HG03103 (cell line): ENCODE results near the gene HNRNPA0.

ENCODE experiments used
- ATAC-seq: cut with Tn5 transposase; IDR thresholded peaks from one replicate; pipeline ENCODE4 v1.9.1; 2021; ENCODE audit warnings: low read depth; ENCODE audit not compliant: unreplicated experiment

Gene HNRNPA0

DNA sequence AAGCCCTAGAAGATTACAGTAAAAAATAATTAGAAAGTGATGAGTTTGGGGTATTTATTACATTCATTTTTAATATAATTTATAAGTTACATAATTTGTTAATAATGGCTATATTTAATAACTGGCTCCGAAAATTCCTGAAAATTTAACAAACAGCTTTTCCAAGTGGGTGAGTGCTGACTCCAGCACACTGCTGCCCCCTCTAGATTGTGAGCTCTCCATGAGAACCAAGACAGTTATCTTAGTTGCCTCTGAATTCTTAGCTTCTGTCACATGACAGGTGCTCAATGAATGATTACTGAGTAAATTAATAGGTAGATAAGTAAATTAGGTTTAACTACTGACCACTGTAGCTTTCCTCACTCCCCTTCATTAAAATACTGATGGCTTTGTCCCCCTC lies 26.1 kb downstream of the HNRNPA0 start:
- no peak for ATAC-seq

DNA sequence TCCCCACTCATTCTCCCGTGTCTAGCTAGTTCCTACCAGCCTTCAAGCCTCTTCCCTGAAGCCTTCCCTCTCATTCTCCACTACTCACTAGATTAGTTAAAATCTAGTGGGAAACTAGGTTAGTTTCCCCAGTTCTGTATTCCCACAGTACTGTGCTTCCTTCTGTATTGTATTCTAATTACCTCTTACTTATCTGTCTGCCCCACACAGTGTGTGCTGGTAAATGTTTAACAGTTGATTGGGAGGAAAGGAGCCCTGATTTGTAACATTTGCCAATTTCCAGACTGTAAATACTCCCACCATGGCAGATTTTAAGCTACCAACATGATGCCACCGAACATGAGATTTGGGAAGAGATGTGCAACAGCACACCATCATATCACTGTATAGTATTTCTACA lies 26.5 kb downstream of the HNRNPA0 start:
- ATAC-seq: no peak

DNA sequence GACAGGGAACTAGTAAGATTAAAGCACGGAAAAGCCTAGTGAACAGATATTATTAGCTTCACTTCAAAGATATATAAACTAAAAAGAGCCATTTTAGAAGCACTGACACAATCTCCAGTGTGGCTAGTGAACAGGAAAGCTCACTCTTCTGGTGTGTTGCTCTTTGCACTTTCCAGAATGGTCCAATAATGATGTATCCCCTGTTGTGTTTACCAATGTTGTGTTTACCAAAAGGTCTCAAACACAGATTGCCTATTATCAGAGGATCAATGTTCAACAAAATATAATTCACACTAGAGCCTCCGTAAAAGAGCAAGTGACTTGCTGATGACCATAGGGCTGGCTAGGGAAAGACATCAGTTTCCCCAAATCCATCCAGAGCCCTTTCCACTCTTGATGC lies 29.9 kb downstream of the HNRNPA0 start:
- ATAC-seq: no peak

DNA sequence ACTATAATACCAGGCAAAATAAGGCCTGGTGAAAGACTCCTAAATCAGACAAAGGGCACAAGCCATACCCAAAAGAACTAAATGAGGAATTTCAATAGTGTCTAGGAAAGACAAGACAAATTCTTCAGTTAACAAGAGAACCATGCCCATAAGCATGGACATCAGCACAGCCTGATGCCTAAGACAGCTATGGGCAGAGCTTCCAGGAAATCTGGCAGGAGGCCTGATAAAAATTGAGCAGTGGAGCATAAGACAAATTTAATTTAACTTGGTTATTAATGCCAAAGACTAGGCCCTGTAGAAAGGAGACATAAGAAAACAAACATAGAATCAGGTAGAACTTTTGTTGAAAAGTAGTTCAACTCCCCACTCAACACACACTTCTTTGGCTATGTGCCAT lies 35.6 kb downstream of the HNRNPA0 start:
- ATAC-seq: no peak

DNA sequence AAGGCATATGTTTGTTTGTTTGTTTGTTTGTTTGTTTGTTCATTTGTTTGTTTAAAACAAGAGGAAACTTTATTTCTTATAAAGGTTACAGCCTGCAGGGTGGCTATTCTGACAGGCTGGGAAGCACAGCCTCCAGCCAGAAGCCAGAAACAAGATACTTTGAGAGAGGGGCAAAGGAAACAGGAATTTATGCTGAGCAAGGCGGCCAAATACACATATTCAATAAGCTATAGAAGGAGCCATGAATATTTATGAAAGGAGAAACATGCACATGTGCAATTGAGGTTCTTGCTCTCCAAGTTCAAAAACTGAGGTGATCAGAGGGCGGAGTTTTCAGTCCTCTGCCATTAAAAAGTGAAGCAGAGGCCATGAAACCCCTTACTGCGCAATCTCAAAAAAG lies 37.8 kb downstream of the HNRNPA0 start:
- ATAC-seq: no peak

DNA sequence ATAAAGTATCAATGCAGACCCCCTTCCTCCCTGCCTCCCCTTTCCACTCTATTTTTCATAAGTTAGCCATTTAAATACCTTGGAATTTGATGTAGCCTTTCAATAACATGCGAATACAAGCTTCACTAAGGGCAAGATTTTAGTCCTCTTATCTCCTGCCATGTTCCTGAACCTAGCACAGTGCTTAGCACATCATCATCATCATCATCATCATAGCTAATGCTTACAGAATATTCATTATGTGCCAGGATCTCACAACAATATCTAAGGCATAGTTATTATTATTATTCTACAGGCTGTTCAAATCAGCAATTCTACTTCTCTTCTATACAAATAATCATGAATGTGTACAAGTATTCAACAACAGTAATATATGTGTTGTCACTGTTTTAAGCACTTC lies 38.7 kb downstream of the HNRNPA0 start:
- no peak for ATAC-seq

DNA sequence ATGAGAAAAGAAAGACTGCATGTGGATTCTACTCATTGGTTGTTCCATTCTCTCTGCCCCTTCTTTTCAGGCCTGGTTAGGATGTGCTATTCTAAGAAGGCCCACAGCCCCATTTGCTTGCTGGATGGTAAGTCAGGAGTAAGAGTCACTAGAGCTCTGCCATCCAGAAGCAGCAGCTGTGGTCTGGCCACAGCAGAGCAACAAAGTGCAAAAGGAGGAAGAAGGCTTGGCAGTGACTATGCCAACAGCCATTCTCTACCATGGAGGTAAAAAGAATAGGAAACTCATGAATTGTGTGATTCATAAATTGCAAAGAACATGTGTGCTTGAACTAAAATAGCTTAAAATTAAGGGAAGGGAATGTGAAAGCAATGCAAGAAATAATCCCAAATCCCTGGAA lies 39.2 kb downstream of the HNRNPA0 start:
- no peak for ATAC-seq

DNA sequence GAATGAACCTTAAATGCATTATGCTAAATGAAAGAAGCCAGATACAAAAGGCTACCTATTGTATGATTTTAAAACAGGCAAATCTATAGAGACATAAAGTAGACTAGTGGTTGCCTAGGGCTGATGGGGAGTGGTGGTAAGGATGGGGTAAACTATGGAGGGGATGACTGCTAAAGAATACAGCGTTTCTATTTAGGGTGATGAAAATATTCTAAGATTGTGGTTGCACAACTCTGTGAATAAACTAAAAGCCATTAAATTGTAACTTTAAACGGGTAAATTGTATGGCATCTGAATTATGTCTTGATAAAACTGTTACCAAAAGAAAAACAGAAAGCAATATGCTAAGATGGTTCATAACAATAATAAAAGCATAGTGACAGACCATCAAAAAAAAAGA lies 39.7 kb downstream of the HNRNPA0 start:
- no peak for ATAC-seq

DNA sequence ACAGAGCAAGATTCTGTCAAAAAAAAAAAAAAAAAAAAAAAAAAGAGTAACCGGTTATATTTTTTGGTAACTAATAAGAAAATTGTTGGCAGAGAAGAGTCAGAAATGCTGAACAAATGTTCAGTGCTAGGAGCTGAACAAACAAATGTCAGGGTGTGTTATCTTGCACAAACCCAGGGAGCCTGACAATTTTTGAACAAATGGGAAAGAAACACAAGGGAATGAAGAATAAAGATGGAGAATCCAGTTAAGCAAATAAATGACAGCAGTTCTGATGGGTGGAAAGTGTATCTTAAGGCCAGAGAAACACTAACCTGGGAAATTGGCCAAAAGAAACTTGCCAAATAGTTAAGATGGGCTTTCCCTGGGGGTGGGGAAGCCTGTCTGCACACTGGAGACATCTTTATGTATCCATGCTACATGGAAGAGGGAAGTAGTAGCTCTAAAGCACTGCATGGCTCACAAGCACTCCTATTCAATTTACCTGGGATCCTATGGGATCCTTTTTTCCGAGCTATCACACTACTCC lies 42.0 kb downstream of the HNRNPA0 start:
- no peak for ATAC-seq

DNA sequence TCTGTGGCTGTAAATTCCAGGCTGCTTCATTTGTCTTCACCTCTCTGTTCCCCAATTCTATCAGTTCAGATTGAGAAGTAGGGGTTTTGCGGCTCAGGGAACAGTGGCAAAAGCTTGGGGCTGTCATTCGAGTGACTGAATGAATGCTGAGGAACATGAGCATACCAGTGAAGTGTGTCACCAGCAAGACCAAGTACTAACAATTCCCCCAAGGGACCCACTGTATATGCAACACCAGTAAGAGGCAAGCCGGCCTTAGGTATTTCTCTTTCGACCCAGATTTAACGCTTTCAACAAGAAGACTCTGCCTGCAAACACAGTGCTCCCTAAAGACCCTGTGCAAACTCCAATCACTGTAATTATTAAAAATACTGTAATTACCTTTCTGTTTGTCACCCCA lies 44.1 kb downstream of the HNRNPA0 start:
- no peak for ATAC-seq

DNA sequence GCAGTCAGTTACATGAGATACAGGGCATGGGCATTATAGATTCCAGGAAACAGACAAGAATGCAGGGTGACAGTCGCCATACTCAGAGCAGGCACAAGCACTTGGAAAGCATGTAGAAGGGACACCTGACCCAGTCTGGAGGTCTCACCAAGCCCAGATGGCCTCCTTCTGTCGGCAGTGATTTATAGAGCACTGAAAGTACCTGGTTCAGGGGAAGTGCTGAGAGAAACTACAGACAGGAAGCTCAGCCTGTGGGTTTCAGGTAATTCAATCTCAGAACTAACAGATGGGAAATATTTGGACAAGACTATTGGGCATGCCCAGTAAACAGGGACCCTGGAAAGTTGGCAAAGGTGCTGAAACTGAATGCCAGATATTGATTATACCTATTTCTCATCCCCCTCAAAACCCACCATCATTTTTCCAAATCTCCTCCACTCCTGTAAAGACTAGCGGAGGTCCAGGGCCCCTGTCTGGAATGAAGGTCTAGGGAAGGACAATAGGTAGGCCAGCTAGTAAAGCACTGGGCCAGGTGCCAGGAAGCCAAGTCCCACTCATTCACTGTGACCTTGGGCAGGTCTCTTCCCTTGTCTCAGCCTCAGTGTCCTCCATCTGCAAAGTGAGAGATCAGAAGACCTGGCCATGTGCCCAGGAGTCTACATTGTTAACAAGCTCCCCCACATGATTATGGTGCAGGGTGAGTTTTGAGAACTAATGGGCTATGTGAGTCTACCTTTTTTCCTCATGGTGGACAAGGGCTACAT lies 45.2 kb downstream of the HNRNPA0 start:
- ATAC-seq: no peak

DNA sequence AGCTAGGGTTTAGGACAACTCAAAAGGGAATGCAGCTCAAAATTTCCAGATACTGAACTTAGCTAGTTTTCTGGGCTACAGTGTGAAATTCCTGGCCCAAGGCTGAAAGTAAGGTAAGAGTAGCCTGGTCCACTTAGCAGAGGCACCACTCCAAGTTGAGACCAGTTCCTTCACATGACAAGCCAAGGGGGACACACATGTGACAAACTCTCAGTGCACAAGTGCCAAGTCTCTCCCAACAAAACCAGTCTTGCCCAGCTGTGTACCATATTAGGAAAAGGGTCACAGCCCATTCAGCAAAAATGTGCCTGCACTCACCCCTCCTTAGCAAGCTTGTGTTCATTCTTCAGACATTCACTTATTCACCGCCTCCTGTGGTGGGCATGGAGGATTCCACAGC lies 46.1 kb downstream of the HNRNPA0 start:
- ATAC-seq: no peak

DNA sequence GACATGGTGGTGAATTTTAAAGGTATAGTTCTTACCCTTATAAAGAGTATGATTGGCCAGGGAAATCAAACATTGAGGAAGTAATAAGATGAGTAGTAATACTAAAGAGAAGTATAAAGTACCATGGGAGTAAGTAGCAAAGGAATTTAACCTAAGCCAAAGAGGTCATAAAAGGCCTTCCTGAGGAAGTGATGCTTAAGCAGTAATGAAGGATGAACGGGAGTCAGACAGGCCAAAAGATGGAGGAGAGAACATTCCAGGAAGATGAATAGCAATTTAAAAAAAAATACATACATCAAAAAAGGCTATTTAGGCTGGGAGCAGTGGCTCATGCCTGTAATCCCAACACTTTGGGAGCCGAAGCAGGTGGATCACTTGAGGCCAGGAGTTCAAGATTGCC lies 47.3 kb downstream of the HNRNPA0 start:
- no peak for ATAC-seq

DNA sequence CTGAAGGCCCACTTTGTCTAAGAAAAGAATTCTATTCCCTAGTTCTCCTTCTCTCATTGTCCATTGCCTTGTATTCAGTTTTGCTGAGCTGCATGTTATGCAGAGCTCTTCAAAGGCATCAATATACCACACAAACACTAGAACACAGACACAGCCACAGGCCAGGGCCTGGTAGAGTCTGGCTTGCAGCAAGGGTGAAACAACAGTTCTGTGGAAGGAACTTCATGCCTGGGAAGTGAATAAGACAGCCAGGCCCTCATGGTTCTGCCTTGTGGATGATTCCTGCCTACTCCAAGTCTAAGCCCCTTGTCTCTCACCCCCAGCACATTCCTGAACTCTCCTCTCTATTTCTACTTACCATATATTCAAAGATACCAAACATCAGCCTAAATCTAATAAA lies 49.1 kb downstream of the HNRNPA0 start:
- no peak for ATAC-seq

DNA sequence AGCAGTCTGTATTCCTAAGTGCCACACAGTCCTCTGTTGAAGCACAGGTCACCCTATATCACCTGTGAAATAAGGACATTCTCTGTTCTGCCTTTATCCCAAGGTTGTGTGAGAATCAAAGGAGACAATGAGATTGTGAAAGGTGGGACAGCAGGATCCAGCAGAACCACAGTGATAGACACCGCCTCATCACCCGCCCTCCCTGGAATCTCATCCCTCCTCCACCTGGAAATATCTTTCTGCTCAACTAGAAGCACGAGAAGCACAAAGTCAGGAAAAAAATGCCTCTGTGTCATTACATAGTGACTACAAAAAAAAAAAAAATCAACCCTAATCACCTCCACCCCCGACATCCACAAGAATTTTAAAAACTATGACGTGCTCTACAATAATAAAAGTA lies 50.6 kb downstream of the HNRNPA0 start:
- ATAC-seq: no peak

DNA sequence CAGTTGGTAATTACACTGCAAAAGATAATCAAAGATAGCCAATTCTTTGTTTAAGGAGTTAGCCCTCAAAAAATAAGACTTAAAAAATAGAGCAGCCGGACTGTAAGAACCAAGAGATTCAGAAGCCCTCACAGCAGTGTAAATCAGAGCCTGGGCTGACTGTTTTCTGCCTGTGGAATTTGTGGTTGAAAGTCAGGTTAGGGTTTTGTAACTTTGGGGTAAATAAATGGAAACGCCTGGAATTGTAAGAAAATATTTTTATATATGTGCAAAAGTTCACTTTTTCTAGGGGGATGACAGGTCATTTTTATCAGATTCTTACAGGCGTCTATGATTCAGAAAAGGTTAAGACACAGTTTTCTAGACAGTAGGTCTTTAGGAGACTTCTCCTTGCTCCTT lies 53.9 kb downstream of the HNRNPA0 start:
- no peak for ATAC-seq

DNA sequence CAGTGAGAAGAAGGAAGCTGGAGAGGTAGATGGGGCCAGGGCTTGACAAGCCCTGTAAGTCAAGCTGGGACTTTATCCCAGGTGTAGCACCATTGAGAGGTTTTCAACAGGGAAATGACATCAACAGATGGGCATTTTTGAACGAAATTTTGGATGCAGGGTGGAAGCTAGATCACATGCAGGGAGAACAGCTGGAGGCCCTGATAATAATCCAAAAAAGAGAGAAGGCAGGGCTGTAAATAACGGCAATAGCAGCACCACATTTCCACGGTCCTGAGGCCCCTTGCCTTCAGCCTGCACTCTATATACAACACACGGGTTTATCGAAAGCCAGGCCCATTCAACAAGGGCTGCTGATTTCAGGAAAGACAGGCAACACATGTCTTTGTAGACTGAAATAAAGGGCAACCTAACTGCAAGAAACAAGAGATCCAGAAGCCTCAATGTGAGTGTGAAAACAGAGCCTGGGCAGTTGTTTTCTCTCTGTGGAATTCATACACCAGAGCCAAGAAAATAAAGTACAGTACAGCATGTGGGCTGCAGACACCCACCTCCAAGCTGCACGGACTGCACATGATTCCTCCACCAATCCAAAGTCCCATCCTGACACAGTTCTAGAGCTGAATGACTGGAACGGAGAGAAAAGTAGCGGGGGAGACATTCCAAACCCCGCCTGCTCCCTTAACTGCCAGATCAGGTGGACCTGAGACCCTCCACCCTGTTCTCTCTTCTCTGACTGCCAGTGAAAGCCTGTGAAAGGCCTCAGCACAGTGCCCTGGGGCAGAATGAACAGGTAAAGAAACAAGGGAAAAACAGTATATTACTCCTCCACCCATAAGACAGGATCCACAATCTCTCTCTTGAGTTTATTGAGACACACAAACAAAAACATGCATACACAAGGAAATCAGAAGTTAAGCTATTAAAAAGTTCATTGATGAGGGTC lies 54.6 kb downstream of the HNRNPA0 start:
- no peak for ATAC-seq

DNA sequence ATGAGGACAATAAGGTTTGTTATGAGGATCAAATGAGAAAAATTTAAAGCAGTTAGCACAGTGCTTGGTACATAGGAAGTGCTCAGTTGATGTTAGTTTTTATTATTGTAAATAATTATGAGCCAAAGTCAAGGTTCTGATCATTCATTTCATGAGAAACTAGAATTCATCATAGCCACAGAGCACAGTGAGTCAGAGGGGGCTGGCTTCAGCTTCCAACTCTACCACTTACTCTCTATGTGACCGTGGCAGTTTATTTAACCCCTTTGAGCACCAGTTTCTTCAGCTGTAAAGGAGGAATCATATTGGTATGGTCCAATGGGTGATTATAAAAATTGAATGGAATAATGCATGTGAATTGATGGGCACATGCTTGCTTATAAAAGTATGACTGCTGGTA lies 57.7 kb downstream of the HNRNPA0 start:
- no peak for ATAC-seq

DNA sequence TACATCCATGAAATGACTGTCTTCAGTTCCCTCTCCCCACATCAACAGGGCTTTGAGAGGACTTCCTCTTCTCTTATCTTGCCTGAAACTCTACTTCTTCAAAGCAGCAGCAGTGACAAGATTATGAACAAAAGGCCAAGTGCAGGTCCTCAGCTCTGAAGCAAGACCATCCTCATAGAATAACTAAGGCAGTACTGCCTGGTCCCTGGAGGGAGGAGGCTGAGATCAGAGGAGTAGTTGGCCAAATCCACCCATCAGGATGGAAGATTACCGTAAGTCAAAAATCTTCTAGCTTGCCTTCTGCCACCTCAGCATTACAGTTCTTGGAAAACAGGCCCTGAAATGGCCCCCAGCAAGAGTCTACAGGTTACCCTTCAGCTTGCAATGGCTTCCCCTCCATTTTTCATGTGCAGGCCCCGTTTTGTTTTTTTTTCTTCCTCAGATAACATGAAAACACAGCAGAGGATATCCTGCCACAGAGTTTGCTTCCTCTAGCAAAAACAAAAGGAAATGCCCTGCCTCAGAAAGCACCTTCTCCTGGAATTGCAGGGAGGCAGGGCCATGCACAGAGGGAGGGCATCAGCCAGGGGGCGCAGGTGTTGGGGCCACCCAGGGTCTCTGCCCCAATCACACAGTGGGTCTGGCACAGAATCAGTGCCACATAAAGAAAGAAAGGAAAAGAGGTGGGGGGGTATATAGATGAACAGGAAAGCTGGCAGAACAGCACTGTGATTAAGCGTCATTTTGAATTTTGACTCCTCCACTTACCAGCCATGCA lies 58.3 kb downstream of the HNRNPA0 start:
- no peak for ATAC-seq
